HG02642 (cell line): ENCODE results near the gene PYROXD2.

Source experiments
- ATAC-seq: cut with Tn5 transposase; IDR thresholded peaks from one replicate; pipeline ENCODE4 v1.9.1; 2021; ENCODE audit warnings: mild to moderate bottlenecking; ENCODE audit not compliant: unreplicated experiment, poor library complexity

Gene PYROXD2

DNA sequence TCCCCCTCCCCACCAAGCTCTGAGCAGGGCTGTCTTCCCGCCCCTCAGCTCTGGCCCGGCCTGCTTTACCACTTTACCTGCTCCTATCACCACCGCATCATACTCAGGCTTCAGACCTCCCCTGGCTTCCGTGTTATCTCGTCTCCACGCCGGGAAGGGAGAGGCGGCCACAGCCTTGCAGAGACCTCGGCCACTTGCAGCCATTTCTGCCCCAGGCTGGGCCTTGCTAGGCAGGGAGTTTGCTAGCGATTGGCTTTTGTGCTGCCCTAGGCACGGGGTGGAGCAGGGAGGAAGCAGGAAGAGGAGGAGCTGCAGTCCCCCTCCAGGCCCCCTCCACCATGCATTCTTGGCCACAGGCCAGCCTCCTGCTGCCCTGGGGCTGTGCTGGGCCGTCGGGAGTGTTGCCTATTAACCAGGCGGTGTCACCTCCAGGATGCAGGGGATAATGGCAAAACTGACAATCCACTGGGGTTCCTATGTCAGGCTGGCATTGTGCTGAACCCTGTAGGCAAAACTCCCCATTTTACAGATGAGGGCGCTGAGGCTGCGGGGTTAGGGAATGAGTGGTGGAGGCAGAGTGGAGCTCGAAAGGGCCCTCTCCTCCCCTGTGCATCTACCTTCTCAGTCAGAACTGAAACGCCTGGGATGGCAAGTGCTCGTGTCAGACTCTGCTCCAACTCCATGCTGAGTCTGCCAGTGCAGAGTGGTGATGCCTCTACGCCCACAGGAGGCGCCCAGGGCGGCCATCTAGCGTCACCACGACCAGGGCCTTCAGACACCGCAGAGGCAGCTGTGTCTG is at the start of gene PYROXD2:
Gene PYROXD2, minus strand, starts transcription at position 251 of the 799 bp plus-strand sequence. Its CDS starts 47 bp downstream, at position 204.
- ATAC-seq, result peak; percentile 46

DNA sequence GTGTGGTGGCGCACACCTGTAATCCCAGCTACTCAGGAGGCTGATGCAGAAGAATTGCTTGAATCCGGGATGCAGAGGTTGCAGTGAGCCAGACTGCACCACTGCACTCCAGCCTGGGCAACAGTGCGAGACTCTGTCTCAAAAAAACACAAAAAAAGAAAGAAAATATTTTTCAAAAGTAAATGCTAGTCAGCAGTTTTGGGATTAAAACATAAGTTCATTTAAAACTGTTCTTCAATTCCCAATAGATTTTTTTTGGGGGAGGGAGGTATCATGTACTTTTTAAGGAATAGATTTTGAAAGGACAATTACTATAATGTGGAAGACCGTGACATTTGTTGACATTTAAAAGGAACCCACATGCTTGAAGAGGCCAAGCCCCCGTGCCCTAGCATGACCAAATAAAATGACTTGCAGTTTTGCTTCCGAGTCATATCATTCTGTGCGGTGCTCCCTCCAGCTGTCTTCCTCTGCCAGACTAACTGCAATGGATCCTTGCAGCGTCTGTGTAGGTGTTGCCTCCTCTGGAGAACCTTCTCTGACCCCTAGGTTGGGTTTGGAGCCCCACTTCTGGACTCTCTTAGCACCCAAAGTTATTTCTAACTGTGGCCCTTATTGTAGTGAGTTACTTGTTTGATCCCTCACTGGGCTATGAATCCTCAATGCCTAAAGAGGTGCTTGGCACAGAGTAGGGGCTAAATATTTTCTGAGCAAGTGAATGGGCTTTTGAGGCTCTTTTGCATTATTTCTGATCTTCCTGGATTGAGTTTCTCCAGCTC is 49.2 kb upstream of the PYROXD2 start:
- no peak for ATAC-seq

DNA sequence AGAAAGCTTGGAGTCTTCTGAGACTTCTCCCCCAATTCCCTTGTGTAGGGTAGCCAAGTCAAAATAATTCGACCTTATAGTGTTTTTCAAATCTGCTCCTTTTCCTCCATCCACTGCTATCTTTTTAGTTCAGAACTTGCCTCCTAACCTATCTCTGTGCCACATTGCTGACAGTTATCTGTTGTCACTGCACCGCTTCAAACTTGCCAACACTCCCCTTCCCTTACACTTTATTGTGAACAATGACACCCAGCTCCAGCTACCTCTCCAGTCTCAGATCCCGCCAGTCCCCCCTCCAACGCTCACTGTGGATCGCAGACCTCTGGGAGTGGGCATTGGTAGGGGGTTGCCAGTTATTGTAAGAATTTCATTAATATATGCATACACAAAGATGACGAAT is 48.0 kb upstream of the PYROXD2 start:
- no peak for ATAC-seq

DNA sequence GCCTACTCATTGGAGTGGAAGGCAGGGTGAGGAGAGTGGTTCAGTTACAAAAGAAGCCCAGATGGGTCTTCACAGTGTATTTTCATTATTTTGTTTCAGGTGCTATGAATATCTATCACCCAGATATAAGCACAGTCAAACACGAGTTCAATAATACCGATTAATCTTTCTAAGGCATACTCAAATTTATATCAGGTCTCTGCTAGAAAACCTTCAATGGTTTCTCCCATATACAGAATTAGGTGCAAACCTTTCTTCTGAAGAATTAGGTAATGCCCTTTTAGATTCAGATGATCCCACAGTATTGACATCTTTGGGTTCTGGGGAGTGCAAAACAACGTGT is 46.5 kb upstream of the PYROXD2 start:
- ATAC-seq, result no peak

DNA sequence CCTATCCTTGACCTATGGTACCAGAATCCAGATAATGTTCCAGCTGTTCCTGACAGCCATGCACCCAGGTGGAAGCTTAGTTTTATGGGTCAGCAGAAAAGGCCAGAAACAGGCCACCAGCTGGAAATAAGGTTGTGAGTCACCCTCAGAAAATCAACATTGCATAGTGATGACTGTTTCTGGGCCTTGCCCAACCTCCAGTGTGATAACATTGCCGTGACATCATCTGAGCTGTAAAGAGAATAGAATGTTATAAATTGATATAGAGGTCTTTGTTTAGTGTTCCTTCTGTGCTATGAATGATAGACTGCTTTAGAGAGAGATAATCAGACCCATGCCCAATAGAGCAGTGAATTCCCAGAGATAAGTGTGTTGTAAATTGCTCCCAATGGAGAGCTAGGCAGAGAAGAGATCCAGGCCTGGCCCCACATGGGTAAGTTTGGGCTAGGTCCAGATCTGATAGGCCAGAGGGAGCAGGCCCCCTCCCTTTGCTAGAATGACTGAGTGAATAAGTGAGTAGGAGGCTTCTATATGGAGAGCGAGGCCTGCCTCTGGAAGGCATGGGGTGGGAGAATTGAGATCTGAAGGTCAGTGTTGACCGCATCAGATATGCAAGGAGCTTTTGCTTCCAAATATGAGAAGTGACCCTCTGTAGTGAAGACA is 46.0 kb upstream of the PYROXD2 start:
- no peak for ATAC-seq

DNA sequence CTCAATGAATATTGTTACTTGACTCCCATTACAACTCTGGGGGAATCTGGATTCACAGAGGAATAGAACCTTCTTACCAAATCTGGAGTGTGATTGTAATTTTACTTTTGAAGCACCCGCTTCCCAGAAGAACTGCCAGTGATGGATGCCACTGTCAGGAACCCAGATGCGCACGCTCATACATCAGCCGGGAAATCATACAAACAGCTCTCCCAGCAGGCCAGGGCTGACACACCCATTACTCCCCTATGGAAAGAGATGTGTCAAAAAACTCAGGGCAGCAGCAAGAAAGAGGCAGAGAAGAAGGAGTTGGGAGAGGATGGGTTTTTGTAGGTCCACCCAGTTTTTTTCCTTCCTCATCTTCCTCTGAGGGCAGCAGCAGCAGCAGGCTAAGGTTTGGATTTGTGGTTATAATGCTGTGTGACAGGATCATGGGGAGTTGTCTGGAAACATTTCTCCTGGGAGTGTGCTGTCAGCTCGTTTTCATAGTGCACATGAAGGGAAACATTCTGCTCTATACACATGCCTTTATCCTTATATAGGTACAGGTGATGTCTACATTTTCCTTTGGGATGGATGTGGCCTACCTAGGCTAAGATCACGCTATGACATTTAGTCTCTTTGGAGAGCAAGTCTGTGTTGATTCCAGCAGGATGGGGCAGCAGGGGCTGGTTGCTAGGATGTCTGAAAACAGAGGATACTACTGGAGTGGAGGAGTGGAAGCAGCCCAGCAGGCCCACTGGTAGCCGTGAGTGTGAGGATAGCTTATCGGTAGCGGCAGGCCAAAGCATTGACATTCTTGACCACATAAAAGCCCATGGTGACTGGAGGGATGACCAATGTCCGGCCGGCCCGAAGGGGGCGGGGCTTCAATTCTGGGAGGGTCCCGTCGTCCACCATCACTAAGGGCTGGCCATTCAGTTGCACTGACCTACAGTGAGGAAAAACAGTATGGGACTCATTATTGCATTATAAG is 44.1 kb upstream of the PYROXD2 start:
- no peak for ATAC-seq

DNA sequence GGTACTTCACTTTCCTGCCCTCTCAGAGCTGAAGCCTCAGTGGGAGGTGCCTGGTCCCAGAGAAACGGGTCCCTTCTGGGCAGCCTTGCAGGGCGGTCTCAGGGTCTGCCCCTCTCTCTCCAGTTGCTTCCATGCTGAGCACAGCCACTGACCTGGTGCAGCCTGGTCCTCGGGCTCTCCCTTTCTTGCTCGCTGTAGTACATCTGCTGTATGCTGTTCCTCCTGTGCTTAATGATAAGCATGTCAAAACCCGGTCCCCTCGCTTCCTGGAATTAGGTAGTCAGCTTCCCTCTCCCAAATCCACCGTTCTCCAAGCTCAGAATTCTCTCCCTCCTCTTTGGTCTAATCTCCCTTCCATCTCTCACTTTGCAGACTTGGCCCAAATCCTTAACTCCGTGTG is 42.7 kb upstream of the PYROXD2 start:
- no peak for ATAC-seq

DNA sequence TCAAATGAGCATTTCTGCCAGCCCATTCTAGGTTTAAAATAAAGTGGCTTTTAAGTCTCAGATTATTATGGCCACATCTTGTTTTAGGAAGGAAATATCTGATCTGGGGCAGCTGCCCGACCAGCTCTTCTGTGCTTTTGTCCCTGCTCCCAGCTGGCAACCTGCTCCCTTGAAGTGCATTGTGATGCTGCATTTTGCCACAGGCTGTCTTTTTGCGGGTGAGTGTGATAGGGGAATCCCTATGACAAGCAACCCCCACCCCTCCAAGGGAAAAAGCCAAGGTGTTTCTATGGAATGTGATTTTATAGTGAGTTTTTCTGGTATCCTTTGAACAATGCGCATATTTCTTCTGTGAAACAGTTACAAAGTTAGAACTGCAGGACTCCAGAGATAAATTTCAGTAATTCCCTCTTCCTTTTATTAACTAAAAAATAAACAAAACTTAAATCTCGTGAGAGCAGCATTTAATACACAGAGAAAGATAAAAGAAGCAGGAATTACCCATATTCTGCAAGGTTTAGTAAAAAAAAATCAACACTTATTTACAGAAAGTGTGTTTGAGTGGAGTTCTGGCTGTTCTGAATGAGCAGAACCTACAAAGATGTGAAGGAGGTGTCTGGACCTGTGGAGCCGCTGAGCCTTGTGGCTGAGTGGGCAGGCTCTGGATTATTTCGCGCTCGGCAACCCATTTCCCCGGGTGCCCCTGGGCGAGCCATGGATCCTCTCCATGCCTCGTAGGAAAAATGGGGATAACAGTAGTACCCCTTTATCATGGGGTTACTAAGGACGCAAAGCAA is 41.9 kb upstream of the PYROXD2 start:
- ATAC-seq, result no peak

DNA sequence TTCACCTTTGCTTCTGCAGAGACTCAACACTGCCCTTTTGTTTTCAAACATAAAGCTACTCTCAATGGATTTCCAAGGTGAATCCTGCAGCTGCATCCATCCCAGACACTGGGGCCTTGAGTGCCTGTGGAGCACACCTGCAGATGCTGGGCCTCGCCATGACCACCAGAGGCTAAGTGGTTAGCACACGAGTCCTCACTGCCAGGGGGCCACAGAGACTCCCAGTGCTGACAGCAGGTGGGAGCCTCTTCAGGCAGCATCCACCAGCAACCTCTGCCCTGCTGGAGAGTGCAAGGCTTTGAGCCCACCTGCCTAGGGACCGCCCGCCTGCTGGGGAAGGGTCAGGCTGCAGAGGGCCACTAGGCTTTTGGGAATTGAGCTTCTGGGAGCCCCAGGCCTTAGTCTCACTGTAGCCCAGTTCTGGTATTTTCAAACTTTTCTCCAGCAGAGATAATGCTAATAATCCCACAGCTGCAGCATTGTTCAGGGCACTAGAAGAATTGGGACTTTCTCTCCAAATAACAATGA is 41.1 kb upstream of the PYROXD2 start:
- no peak for ATAC-seq

DNA sequence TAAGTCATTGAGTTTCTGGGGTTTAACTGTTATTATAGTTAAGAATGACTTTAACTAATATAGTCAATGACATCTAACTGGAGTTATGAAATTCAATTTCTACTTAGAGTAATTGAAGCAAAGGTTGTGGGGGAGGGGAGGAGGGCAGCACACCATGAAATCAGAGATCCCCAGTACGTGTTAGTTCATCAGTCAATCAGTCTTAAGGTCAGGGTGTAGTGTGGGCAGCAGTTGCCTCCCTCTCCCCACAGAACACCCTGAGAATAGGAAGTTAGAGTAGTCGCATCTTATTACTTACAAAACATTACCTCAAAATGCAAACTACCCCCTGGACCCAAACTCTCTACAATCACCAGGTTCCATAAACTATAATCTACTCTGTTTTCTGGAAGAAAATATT is 38.7 kb upstream of the PYROXD2 start:
- no peak for ATAC-seq

DNA sequence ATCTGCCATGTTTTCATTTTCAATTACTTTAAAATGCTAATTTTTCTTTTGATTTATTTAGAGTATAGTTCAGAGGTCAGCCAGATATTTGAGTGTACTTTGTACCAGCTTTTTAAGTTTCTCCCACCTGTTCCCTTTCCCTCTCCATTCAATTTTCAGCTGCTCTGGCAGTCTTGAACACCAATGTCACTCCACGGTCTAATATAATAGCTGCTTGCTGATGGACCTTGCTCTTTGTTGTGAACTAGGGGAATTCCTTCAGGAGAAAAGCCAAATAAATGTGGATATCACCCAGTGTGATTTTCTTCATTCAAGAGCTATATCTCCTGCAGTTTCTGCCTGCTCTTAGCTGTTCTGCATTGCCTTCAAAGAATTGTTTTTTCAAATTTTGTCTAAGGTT is 35.6 kb upstream of the PYROXD2 start:
- ATAC-seq, result no peak

DNA sequence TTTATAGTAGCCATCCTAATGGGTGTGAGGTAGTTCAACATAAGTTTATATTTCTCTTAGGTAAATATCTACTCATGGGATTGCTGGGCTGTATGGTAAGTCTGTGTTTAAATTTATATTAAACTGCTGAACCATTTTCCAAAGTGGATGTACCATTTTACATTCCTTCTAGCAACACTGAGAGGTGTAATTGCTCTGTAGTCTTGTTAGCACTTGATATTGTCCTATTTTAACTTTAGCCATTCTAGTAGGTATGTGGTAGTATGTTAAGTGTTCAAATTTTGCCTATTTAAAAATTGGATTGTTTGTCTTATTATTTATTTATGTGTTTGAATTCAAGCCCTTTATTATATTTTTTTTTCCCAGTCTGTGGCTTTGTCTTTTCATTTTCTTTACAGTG is 34.3 kb upstream of the PYROXD2 start:
- ATAC-seq, result no peak

DNA sequence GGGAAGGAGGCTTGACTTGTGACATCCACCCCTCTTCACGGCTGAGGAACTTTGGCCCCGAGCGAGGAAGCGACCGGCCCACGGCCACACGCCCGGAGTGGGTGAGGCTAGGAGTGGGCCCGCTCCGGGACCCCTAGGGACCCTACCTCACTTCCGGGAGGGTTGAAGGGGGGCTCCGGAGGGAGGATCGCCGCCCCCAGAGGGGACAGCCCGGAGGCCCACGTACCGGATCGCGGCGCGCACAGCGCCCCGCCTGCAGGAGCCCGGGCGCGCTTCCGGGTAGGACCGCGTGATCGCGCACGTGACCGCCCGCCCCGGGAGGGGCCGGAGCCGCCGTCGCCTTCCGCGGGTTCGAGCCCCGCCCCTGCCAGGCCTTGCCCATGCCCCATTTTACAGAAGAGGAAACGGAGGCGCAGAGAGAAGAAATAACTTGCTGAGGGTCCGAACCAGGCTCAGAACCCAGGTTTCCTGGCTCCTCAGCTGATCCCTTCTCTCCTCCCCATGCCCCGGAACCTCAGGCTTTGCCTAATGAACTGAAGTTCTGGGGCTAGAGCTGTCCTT is 31.8 kb upstream of the PYROXD2 start, which contains the start of gene HPS1:
Gene HPS1, minus strand, starts transcription at position 275 of the 561 bp plus-strand sequence. CDS start 3,695 bp downstream, outside the sequence.
- ATAC-seq, result peak; percentile 91

DNA sequence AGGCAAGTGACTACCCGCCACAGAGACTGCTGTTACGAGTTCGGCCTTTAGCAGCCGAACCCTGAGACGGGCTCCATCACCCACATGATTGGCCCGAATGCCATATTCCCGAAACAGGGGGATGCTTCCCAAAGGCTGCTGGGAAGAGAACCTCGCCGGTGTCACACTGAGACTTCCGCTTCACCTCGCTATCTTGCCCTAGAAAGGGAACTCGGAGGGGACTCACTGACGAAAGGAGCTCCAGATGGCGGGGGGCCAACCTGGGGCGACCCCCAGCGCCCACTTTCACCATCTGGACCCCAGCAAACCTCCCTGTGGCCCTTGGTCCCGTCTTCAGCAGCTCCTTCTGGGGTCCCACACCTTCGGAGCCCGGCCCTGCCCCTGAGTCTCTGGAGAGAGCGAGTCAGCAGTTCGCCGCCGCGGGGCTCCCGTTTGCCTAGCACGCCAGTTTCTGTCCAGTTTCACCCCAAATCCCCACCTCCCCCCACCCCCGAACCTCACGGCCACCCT is 31.2 kb upstream of the PYROXD2 start:
- peak; percentile 24 for ATAC-seq

DNA sequence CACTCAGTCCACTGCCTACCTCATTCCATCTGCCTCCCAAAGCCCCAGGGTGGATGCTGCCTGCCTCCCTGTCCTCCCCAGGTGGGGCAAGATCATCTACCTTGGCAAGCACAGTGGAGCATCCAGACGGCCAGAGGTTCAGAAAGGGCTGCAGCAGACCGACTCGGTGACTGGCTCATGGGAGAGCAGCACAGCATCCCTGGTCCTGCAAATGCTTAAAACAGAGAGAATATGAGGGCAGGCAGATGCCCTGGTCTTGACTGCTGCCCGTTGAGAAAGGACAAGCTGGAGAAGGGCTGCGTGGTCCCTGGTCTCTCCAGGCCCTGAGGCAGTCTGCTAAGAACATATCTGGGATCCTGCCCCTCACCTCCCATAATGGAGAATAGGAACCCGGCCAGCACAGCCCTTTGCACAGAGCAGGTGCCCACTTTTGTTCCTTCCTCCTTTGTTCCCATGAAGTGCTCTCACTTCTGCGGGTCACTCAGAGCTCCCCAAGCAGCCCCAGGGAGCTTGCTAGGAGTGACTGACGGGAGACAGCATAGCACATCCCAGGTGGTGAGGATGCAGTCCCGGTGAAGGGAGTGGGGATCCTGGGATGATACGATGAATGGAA is 30.3 kb upstream of the PYROXD2 start:
- ATAC-seq, result no peak

DNA sequence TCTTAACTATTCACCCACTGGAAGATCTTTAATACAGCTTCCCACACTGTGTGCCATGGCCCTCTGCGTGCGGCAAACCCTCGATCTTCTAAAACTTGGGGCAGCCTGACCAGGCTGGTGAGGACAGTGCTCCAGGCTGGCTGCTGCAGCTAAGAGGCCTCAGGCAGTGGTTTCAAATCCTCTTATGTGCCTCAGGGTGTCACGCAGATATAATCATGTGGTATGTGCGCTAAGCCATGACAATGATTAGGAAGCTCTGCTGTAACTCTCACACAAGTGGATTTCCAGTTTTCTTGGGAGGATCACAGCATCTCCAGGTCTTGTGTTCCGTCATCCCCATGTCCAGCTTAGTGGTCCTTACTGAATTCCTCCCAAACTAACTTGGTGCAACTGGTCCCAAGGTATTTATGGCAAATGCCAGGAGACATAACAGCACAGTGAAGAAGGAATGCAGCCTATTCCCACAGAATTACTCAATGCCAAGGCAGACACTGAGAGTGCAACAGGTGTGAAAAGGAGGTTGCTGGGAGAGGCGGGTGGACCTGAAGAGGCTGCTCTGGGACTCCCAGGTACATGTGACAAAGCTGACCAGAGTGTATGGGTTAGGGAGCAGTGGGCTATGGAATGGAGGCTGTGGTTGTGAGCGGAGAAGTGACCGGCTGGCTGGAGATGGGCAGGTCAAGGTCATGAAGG is 29.5 kb upstream of the PYROXD2 start:
- no peak for ATAC-seq

DNA sequence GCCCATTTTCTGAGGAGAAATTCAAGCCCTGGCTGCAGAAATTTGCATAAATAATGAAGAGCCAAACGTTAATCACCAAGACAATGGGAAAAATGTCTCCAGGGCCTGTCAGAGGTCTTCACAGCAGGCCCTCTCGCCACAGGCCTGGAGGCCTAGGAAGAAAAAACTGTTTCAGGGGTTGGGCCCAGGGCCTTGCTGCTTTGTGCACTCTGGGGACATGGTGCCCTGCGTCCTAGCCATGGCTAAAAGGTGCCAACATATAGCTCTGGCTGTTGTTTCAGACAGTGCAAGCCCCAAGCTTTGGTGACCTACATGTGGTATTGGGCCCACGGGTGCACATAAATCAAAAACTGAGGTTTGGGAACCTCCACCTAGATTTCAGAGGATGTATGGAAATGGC is 23.7 kb upstream of the PYROXD2 start:
- no peak for ATAC-seq
